HG03039 (cell line): ENCODE data around the gene ZFP30.
"Not testable (repeated sequence)": the region's sequence is repeated elsewhere in the genome, so short reads cannot be mapped to it uniquely, and the experiment has no call there.

ENCODE experiments used
- ATAC-seq: cut with Tn5 transposase; IDR thresholded peaks from one replicate; pipeline ENCODE4 v1.9.1; 2021; ENCODE audit warnings: mild to moderate bottlenecking, moderate library complexity; ENCODE audit not compliant: unreplicated experiment

ZFP30 gene

DNA sequence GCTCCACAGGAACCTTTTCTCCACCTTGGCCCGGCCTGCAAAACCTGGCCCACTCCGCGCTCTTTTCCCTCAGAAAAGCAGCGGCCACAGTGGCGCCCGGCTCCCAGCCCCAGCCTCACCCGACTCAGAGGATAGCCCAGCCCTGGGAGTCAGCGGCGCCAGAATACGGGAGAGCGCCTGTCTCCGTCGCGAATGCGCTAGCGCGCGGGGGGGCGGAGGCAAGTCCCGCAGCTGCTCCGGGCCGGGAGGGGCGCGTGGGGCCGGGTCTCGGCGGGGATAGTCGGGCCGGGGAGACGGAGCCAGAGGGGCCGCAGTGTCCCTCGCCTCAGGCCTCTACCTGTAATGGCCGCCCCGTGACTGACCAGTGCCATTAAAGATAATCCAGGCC, at the start of gene ZFP30:
Gene ZFP30, minus strand, starts transcription at position 165 of the 388 bp plus-strand sequence. CDS start 7,643 bp downstream, outside the sequence.
- ATAC-seq = peak; percentile 69

DNA sequence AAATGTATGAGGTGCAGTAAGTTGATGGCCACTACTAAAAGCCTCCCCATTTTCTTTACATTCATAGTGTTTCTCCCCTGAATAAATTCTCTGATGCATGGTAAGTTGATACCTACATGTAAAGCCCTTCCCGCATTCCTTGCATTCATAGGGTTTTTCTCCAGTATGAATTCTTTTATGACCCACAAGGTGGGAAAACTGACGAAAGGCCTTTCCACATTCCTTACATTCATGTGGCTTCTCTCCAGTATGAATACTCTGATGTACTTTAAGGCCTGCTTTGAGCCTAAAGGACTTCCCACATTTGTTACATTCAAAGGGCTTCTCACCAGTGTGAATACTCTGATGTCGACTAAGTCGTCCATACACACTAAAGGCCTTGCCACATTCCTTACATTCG, 43.8 kb upstream of the ZFP30 start:
- no peak for ATAC-seq

DNA sequence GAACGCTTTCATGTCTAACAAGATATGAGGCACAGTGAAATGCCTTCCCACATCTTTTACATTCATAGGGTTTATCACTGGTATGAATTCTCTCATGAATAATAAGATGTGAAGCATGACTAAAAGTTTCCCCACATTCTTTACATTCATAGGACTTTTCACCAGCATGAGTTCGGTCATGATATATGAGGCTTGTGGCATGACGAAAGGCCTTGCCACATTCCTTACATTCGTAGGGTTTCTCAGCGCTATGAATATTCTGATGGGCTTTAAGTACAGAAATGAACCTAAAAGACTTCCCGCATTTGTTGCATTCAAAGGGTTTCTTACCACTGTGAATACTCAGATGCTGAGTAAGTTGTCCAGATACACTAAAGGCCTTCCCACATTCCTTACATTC, 43.0 kb upstream of the ZFP30 start:
- ATAC-seq = no peak

DNA sequence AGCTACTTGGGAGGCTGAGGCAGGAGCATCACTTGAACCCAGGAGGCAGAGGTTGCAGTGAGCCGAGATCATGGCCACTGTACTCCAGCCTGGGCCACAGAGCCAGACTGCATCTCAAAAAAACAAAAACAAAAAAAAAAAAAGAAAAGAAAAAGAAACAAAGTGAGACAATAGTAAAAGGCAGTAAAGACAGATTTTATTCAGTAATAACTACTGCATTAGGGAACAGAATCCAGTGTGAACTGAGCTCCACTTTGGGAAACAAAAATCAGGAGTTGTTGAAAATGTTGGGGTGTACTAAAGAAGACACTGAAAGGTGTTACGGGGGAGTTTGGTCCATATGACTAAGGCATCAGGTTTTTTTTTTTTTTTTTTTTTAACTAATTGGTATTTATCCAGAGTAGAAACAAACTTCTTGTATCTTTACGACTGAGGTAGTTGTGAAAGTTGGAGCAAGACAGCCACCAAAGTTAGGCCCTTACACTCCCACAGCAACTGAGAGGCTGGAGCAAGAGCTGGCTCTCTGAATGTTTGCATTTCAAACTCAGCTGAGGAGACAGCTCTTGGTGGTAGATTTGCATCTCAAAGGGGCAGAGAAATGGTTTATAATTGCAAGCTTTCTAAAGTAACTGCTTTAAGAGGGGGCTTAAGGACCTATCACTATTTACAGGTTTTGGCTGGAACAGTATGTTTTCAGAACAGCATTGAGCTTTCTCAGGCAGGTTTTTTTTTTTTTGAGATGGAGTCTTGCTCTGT, 40.1 kb upstream of the ZFP30 start:
- ATAC-seq = no peak

DNA sequence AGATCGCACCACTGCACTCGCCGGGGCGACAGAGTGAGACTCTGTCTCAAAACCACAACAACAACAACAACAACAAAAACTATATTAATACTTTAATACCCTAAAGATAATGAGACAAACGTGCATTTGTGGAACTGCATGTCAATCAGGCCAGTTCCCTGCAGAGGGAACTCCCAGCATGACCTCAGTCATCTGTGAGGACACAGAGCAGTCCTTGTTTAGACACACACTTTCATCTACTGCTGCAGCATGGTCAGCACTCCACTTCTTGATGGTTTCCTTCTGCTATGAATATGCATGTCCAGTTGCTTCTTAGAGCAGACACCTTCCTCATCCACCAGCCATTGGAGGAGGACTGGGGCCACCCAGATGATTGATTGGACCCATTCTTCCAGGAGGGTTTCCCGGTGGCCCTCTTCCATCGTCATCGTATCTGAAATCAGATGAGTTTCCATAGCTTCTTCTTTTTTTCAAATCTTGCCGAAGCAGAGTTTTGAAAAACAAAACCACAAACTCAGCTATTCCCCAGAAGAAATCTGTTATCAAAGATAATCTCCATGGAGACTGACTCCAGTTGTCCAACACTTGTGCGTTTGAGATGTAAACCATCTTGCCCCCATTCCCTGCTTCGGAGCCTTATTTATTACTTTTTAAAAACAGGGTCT, 37.8 kb upstream of the ZFP30 start:
- no peak for ATAC-seq

DNA sequence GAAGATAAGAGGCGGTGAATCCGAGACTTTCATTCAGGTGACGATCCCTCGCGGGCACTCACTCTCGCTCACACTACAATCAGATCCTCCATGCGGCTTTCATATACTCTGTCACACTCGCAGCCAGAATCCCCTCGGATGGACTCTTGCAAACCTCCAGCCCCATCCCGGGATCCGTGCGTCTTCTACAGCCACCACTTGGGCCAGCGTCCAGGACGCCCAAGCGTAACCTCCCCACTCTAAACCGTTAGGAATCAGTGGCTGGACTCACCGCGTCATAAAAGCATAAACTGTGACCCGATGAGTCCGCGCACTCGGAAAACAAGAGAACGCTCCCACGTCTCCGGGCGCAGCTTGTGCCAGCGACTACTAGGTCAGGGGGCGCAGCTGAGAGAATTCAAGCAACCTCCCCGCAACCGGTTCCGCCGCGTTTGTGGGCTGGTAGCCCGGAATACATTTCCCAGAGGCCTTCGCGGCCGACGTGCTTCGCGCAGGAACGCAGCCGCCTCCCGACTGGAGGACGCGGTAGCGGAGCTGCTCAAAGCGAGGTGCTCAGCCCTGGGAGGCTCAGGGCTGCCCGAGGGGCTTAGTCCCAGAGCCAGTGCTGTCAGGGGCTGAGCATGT, 36.7 kb upstream of the ZFP30 start:
- peak; percentile 54 for ATAC-seq

DNA sequence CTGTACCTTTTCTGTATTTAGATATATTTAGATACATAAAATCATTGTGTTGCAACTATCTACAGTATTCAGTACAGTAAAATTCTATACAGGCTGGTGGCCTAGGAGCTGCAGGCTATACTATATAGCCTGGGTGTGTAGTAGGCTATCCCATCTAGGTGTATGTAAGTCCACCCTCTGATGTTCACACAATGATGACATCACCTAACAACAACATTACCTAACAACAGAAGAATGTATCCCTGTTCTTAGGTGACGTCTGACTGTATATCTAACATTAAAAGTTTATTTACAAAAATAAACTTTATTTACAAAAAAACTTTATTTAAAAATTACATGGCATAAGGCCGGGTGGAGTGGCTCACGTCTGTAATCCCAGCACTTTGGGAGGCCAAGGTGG, 28.3 kb upstream of the ZFP30 start:
- no peak for ATAC-seq

DNA sequence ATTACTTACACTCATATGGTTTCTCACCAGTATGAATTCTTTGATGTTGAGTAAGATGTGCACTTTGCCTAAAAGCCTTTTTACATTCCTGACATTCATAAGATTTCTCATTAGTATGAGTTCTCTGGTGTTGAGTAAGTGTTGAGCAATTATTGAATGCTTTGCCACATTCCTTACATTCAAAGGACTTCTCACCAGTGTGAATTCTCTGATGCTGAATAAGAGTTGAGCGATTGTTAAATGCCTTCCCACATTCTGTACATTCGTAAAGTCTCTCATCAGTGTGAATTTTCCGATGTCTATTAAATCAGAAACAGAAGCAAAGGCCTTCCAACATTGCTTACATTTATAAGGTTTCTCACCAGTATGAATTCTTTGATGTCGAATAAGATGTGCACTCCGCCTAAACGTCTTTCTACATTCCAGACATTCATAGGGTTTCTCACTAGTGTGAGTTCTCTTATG, 14.2 kb upstream of the ZFP30 start:
- no peak for ATAC-seq

DNA sequence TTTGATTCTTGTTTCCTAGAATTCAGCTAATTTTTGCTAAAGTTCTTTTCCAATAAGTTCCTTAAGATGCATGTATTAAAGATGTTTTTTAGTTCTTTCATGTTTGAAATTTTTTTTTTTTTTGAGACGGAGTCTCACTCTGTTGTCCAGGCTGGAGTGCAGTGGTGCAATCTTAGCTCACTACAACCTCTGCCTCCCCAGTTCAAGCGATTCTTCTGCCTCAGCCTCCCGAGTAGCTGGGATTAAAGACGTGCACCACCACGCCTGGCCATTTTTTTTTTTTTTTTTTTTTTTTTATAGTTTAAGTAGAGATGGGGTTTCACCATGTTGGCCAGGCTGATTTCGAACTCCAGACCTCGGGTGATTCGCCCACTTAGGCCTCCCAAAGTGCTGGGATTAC, 1.9 kb upstream of the ZFP30 start:
- not testable (repeated sequence) for ATAC-seq

DNA sequence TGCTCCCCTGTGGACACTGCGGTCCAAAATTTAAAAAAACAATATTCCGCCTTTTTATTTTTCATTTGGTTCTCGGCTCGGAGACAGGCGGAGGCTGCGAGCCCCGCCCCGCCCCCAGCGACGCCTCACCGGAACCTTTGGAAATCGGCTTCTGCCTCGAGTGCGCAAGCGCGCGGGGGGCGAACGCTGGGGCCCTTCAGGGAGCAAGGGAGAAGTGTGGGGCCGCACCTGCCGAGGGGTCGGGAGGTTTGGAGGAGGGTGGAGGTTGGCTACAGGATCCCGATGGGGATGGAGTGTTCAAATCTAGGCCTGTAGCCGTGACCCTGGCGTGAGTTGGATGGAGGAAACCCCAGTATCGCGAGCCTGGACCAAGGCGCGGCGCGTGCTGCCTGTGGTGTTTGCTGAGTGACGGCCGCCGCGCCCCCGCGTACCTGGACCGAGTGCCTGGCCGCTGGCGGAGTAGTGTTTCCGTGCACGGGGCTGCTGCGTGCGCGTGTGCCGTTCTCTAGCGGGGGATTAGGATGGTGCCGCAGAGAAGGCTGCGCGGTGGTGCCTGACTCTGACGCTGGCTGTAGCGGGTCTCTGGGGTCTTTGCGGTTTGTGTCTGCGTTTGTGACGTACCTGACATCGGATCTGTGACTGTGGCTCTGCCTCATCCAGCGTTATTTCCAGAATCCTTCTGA, 565 bp upstream of the ZFP30 start:
- ATAC-seq = peak; percentile 56

DNA sequence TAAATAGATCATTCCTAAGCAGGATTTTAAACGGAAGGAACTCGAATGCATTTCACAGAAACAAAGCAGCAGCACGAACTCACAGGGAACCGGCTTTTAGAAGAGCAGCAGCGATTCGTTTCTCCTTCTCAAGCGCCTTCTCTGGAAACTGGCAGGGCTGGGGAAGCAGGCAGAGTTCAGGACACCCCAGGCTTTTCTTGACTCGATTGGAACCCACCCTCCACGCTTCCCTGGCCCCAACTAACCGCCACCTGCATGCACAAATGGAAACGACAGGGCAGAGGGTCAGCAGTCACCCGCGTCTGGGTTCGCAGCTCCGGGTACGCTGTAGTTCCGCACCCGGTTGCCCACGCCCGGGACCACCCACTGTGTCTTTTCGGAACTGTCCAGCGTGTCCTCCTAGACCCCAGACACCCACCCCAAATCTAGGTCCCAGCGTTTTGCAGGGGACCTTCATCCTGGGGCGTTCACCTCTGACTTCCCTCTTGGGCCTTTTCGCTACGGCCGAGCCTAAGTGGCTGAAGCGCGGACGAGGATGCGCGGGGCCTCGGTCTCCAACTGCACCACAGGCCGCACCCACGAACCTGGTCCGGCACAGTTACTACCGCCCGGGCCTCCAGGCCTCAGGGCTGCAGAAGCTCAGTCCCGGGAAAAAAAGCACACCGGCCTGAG, 500 bp downstream of the ZFP30 start:
- ATAC-seq = peak; percentile 30

DNA sequence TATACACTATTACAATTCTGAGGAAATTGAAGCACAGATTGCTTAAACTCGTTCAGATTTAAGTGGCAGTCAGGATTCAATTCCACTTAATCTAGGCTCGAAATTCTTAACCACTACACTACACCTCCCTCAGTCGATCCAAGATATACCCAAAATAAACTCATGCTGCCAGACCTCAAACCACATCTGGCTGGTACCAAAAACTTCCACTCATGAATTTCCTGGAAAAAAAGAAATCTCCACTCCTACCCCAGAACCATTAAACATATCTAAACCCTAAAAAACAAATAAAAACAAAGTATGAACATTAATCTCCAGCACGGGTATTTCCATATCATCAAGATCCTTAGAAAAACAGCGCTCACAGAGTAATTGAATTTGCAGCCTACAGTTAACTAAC, 1.1 kb downstream of the ZFP30 start:
- ATAC-seq = no peak

DNA sequence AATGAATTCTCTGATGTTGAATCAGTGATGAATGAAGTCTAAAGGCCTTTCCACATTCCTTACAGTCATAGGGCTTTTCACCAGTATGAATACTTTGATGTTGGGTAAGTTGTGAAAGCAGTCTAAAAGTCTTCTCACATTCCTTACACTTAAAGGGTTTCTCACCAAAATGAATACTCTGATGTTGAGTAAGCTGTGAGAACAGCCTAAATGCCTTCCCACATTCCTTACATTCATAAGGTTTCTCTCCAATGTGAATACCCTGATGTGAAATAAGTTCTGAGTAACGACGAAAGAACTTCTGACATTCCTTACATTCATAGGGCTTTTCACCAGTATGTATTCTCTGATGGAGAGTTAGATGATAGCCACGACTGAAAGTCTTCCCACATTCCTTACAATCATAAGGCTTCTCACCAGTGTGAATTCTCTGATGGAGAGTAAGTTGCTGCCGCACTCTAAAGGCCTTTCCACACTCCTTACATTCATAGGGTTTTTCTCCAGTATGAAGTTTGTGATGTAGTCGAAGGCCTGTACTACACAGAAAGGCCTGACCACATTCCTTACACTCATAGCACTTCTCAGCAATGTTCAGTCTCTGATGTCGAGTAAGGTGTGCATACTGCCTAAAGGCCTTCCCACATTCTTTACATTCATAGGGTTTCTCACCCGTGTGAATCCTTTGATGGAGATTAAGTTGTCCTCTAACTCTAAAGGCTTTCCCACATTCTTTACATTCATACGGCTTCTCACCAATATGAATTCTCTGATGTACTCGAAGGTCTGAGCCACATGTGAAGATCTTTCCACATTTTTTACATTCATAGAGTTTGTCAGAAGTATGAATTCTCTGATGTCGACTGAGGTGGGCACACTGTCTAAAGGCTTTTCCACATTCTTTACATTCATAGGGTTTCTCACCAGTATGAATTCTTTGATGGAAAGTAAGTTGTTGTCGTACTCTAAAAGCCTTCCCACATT, 19.9 kb downstream of the ZFP30 start:
- ATAC-seq = no peak

DNA sequence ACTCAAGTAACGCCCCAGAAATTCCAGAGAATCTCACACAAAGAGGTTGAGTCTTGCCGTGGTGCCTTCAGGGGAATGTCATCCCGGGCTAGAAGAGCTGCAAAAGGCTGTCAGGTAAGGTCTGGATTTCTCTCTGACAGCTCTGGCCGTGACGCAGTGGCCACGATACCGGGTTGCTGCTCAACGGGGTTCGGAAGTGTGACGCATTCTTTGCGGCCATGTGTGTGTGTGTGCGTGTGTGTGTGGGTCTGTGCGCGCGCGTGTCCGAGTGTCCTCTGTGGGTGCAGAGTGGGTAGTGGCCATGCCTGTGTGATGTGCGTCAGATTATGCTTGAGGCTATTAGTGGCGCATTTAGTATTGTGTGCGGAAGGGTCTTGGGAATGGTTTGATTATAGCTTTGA, 60.3 kb downstream of the ZFP30 start:
- peak; percentile 25 for ATAC-seq

DNA sequence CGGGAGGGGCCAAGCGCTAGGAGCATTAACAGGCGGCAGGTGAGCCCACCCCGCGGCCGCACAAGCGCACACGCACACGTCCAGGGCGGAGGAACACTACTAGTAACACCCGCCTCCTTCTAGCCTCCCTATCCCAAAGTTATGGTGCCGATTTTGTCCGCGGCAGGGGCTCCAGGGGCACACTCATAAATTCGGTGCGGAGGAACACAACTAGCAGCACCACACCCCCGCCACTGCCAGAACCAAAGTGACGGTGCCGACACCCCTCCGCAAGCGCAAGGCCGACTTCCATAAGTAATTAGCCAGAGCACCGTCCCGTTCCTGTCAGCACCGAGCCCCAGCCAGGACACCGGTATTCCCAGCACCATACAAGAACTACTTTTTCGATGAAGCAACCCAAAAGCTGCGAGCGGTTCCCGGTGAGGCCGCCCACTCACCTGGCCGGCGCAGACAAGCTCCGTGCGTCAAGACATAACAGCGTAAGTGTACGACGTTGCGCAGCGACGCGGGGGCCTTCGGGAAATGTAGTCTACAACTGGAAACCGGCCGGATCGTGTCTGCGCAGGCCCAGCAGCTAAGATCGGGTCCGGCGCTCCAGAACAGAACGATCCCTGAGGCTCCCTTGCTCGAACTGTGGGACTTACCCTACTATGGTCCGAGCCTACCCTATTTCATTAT, 60.8 kb downstream of the ZFP30 start, which contains the start of the genes ZNF540 and ZNF571:
Gene ZNF540, plus strand, starts transcription at position 573 of the 678 bp plus-strand sequence. CDS start 3,572 bp downstream, outside the sequence.
Gene ZNF571, minus strand, starts transcription at position 489 of the 678 bp plus-strand sequence. CDS start 8,116 bp downstream, outside the sequence.
- peak; percentile 89 for ATAC-seq

DNA sequence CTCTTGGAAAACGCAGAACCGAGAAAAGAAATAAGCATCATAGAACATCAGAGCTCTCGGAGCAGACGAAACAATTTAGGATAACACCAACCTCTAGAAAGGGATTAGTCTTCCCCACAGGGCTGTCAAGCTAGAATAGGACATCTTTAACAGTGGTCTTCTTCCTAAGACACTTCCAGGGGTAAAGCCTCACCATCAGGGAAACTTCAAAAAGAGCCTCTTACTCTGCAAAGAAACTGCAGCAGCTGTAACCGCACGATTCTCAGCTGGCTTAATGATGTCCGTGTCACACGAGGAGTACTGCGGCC, 61.3 kb downstream of the ZFP30 start:
- ATAC-seq = peak; percentile 6

DNA sequence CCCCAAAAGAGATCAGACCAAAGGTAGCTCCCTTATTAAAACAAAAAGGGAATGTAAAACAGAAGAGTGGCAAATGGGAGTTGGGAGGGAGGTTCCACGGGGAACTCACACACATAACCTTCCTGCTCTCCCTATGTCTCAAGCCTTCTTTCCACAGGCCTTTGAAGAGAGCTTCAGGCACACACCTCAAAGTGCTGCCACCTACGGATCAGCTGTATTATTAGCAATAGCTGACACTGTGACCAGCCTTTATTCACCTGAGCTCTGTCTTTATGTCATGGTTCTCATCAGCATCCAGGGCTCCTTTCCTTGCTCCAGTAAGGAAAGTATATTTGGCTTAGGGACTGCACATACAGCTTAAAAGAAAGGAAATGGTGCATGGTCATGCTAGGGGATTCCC, 71.9 kb downstream of the ZFP30 start:
- ATAC-seq = no peak

DNA sequence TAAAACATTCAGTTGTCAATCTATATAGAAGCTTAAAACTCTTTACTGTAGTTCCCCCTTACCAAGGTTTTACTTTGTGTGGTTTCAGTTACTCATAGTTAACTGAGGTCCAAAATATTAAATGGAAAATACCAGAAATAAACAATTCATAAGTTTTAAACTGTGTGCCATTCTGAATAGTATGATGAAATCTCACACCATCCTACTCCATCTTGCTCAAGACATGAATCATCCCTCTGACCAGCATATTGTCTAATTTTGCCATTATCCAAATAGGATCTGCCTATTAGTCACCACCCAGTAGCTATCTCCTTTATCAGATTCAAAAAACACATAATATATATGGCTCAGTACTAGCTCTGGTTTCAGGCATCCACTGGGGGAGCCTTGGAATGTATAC, 83.1 kb downstream of the ZFP30 start:
- no peak for ATAC-seq

DNA sequence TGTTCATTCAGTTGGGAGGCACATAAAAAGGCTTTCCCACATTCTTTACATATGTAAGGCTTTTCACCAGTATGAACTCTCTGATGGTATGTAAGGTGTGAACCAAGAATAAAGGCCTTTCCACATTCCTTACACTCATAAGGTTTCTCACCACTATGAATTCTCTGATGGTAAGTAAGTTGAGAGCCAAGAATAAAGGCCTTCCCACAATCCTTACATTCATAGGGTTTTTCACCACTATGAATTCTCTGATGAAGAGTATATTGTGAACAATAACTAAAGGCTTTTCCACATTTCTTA, 89.9 kb downstream of the ZFP30 start:
- ATAC-seq = no peak
